Heart right ventricle (tissue), 16 donors: ENCODE measurements around the gene ADSS1. TPM values are rescaled to one million over a fixed set of nuclear protein-coding genes. Genes with fewer than 3 reads are reported as not detected.

Experiments
- ATAC-seq, 8 donors: fragments of 200-7000 bp; cut with Tn5 transposase; one replicate each; pipeline ENCODE4 v1.9.1; 2020; ENCODE audit warnings: mild to moderate bottlenecking in 8 of 8, moderate library complexity in 8 of 8, moderate number of reproducible peaks in 1 of 8
- DNase-seq, 2 donors: peaks; one replicate each; pipeline ENCODE4 v3.0.0-alpha.2; 2020
- H3K27ac ChIP-seq, 10 donors: fragments of 200-600 bp; sonication (generic) in 2 of 10; one replicate each; pipeline versions ENCODE4 v1.5.0 to v1.8.0; 2020 to 2022; ENCODE audit warnings: mild to moderate bottlenecking in 3 of 10
- H3K27me3 ChIP-seq, 7 donors: fragments of 200-600 bp; one replicate each; pipeline ENCODE4 v1.8.0; 2021 to 2022; ENCODE audit warnings: mild to moderate bottlenecking in 2 of 7
- H3K36me3 ChIP-seq, 9 donors: fragments of 200-600 bp; sonication (generic) in 1 of 9; one replicate each; pipeline versions ENCODE4 v1.5.0 to v1.8.0; 2020 to 2022; ENCODE audit warnings: mild to moderate bottlenecking in 2 of 9
- H3K4me1 ChIP-seq, 9 donors: fragments of 200-600 bp; sonication (generic) in 1 of 9; one replicate each; pipeline versions ENCODE4 v1.5.0 to v1.8.0; 2020 to 2022; ENCODE audit warnings: mild to moderate bottlenecking in 4 of 9
- H3K4me3 ChIP-seq, 10 donors: fragments of 200-600 bp; sonication (generic) in 2 of 10; one replicate each; pipeline versions ENCODE4 v1.5.0 to v1.8.0; 2020 to 2022; ENCODE audit warnings: mild to moderate bottlenecking in 7 of 10, moderate library complexity in 2 of 10
- H3K9me3 ChIP-seq, 11 donors: fragments of 200-600 bp in 10 of 11; sonication (generic) in 2 of 11; one replicate each; pipeline versions ENCODE4 v1.5.0 to v1.8.0; 2013 to 2022; ENCODE audit warnings: mild to moderate bottlenecking in 2 of 11, control low read depth in 1 of 11, moderate library complexity in 1 of 11
- CTCF ChIP-seq, 9 donors: fragments of 200-600 bp; sonication (generic) in 2 of 9; IDR thresholded peaks; one replicate each; pipeline versions ENCODE4 v1.5.0 to v1.8.0; 2021 to 2022; ENCODE audit warnings: antibody characterized with exemption in 9 of 9, mild to moderate bottlenecking in 5 of 9, moderate library complexity in 1 of 9
- WGBS, 2 donors: extraction: QIAGEN DNeasy Blood & Tissue Kit; methylation state at CpG; one replicate each; pipeline ENCODE4 v1.1.7; 2013; ENCODE audit warnings: inconsistent platforms in 1 of 2; 5-methylcytosine and 5-hydroxymethylcytosine counted together
- intact Hi-C, 10 donors: fragments of 100-400 bp; cut with DNase I; formaldehyde crosslinking; loops; one replicate each; pipeline versions ENCODE4 v1.11.1 to v1.14.2; 2022
- polyA plus RNA-seq, 2 donors: library from polyadenylated mRNA; stranded (reverse); fragments of 200-250 nt; gene quantifications; one replicate each; pipeline ENCODE4 v1.2.3, GENCODE V29; 2013
- total RNA-seq, 10 donors: library from RNA; stranded (reverse); fragmentation: NEBNext Ultra II Directional in 3 of 10; extraction: Animal tissue kit (Norgen Biotek cat#: 25700) in 3 of 10; gene quantifications; one replicate each; pipeline versions ENCODE4 v1.2.1 to v1.2.4, GENCODE V29; 2021 to 2023
- donor health status: Arrhythmogenic right ventricular cardiomyopathy.
- donor health status: ischemic (EF 13 %, LVEDD 7.1; RV severe dilation, severe dysfunction).
- donor health status: healthy with polysubstance abuse.
- donor health status: DM: no; HTN: yes; CAD: no.
- donor health status: DM: no; HTN: no; CAD: no.
- donor health status: ischemic (EF 25% LVEDD 6.9; RV normal size, moderate dysfunction).
- donor health status: ischemic (EF 25% LVEDD 5.7; RV mildly dilated, moderate dysfunction).
- donor health status: healthy.
- donor health status: DM: yes; HTN: yes; CAD: no.
- donor health status: Ischemic cardiomyopathy.
- donor health status: ischemic (EF 35%, LVEDD 5.7; RV mildly dilated, moderate dysfunction).
- donor health status: nonischemic (EF 11% LVEDD 7.7; RV severe dilation, severe dysfunction).
- donor health status: DM: yes; HTN: yes; CAD: no.
- donor health status: PGD.
- donor health status: ischemic (EF 29% LVEDD 5.4; RV normal size, mild dysfunction).
- donor health status: nonischemic (EF 23%, LVEDD 6.1; RV moderate dilation, normal function).

ADSS1 gene
- total and polyA plus RNA-seq, 12 donors, result 74.6 to 295 (median 195) TPM

GRCh38 chr14:104681689-104682074 is 42.3 kb upstream of the ADSS1 start:
- peak; percentile 59 to 85 (median 73) for ATAC-seq
- intact Hi-C loops, result no loop called here
- peak overlapping the region in 7 of 10 donors; percentile 9 to 38 (median 30) for H3K4me3 ChIP-seq
- peaks cover 41 to 69% (median 60%) of the 10 kb centered on the region in 9 donors for H3K4me1 ChIP-seq
- no peaks in the 10 kb centered on the region for H3K9me3 ChIP-seq
- peak overlapping the region; percentile 31 to 94 (median 84) for H3K27ac ChIP-seq
- DNase-seq, result peak; percentile 92 to 96
- no peak for TF ChIP-seq CTCF (IDR thresholded peaks at IDR 0.05)
- no peaks in the 10 kb centered on the region for H3K36me3 ChIP-seq
- no peaks in the 10 kb centered on the region for H3K27me3 ChIP-seq
- WGBS, 2 donors, result 14 to 19% methylated on average over 11 of the region's 11 CpGs

DNA sequence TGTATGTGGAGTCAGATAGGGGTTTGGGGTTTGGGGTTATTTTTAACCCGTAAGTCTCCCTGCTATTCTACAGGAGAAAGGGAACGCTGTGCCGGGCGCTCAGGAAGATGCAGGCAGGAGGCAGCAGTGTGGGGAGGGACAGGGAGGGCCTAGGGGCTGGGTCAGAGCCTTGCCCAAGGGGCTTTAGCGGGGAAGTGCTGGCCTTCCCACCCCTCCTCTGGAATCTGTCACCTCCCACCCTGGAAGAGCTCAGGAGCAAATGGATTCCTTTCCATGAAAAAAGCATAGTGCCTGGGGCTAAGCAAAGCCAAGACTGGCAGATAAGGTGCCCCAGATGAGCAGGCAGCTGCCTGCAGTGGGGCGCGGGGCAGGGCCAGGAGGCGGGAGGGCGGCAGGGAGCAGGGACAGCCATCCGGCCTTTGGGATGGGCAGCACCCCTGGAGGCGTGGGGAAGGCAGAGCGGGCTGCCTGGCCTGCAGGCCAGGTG is 41.9 kb upstream of the ADSS1 start:
- peaks cover 40 to 69% (median 57%) of the 10 kb centered on the region in 9 donors for H3K4me1 ChIP-seq
- no peaks in the 10 kb centered on the region for H3K9me3 ChIP-seq
- ATAC-seq (peak in 1 of 8 donors; percentile 3), DNase-seq (no peak)
- intact Hi-C loops, result no loop called here
- H3K27ac ChIP-seq, result peak overlapping the region in 9 of 10 donors; percentile 76 to 94 (median 86)
- peak overlapping the region in 7 of 10 donors; percentile 9 to 38 (median 30) for H3K4me3 ChIP-seq
- WGBS, 2 donors, result 32 to 37% methylated on average over 12 of the region's 12 CpGs
- no peak for TF ChIP-seq CTCF (IDR thresholded peaks at IDR 0.05)
- H3K36me3 ChIP-seq, result no peaks in the 10 kb centered on the region
- H3K27me3 ChIP-seq, result no peaks in the 10 kb centered on the region

- Histone ChIP-seq H3K4me1 (peaks cover 43 to 67% (median 55%) of the 10 kb centered on the region in 9 donors), H3K36me3 (no peaks in the 10 kb centered on the region), H3K27me3 (no peaks in the 10 kb centered on the region), H3K27ac (no peak overlapping the region), H3K4me3 (no peak overlapping the region), H3K9me3 (no peaks in the 10 kb centered on the region)
- no peak for TF ChIP-seq CTCF (IDR thresholded peaks at IDR 0.05)
- intact Hi-C loops, result no loop called here
- no peak for ATAC-seq
- no peak for DNase-seq
- 90 to 91% methylated on average over 22 of the region's 22 CpGs for WGBS, 2 donors
Measured at GRCh38 chr14:104683653-104684448, 40.2 kb upstream of the ADSS1 start.

GRCh38 chr14:104684449-104684821 is 39.6 kb upstream of the ADSS1 start:
- intact Hi-C loops, result no loop called here

More at GRCh38 chr14:104684449-104684821, 39.6 kb upstream of the ADSS1 start:
- TF ChIP-seq CTCF (IDR thresholded peaks at IDR 0.05), result no peak
- H3K4me1 ChIP-seq, result peaks cover 44 to 66% (median 54%) of the 10 kb centered on the region in 9 donors
- no peak overlapping the region for H3K4me3 ChIP-seq
- H3K27ac ChIP-seq, result no peak overlapping the region
- no peak for ATAC-seq
- 97% methylated on average over 10 of the region's 10 CpGs for WGBS, 2 donors
- H3K27me3 ChIP-seq, result no peaks in the 10 kb centered on the region
- no peaks in the 10 kb centered on the region for H3K9me3 ChIP-seq
- DNase-seq, result no peak
- no peaks in the 10 kb centered on the region for H3K36me3 ChIP-seq
